K562 (cell line): ENCODE measurements around the gene LETM1. TPM values are rescaled to one million over a fixed set of nuclear protein-coding genes. Genes with fewer than 3 reads are reported as not detected.

Source experiments
- ATAC-seq: fragments of 200-7000 bp; cut with Tn5 transposase; 3 replicates; pipeline ENCODE4 v1.9.1; 2020; ENCODE audit warnings: moderate library complexity
- BruUV-seq: library from RNA; stranded (reverse); fragments of 400-500 nt; replicated peaks from 2 replicates; lab custom pipeline; 2021; lab: Mats Ljungman, UMichigan
- CTCF ChIA-PET: fragments of 300-600 bp; formaldehyde crosslinking; extraction: SDS; loops from one replicate; lab custom pipeline; 2021; ENCODE audit warnings: low intra/inter-chr PET ratio; lab: Yijun Ruan, JAX
- POLR2A ChIA-PET: fragments of 300-600, 350-650 bp; sonication (Branson Sonifier 250); formaldehyde crosslinking; extraction: SDS; loops from one replicate; lab custom pipeline; 2021; ENCODE audit warnings: antibody characterized with exemption, inconsistent platforms; lab: Yijun Ruan, JAX
- DNase-seq, 4 experiments: peaks; one replicate each; pipeline versions ENCODE4 v3.0.0 to v3.0.0-alpha.2; 2011 to 2018; ENCODE audit warnings: low spot score in 3 of 4, mixed read lengths in 3 of 4; ENCODE audit errors: extremely low read depth in 1 of 4
- FAIRE-seq: peaks from 2 replicates; lab custom pipeline; 2011; peaks lifted over from hg19 to GRCh38; lab: Jason Lieb, UNC
- H2AFZ ChIP-seq: 2 replicates; pipeline ENCODE4 v1.6.0; 2011; ENCODE audit warnings: low read depth, low read length, control low read depth, inconsistent platforms
- H3K27ac ChIP-seq: fragments of 200-600 bp; 3 replicates; pipeline ENCODE4 v1.8.0; 2011; ENCODE audit warnings: low read depth, mild to moderate bottlenecking, control low read depth, inconsistent platforms, low read length, moderate library complexity, mixed read lengths; ENCODE audit errors: extremely low read depth
- H3K27me3 ChIP-seq, 2 experiments: fragments of 300-600 bp in 1 of 2; 2 replicates in 1 of 2; 3 replicates in 1 of 2; pipeline versions ENCODE4 v1.6.0 to v1.8.0; 2011; ENCODE audit warnings: inconsistent platforms in 2 of 2, low read length in 2 of 2, mild to moderate bottlenecking in 1 of 2, mixed read lengths in 1 of 2, moderate library complexity in 1 of 2; ENCODE audit not compliant: control insufficient read depth in 2 of 2, insufficient read depth in 2 of 2
- H3K36me3 ChIP-seq: fragments of 300-600 bp; 3 replicates; pipeline ENCODE4 v1.8.0; 2011; ENCODE audit warnings: mild to moderate bottlenecking, low read length, inconsistent platforms; ENCODE audit not compliant: control insufficient read depth, insufficient read depth
- H3K4me1 ChIP-seq, 2 experiments: fragments of 200-600 bp in 1 of 2; replicated peaks in 1 of 2; 2 replicates in 1 of 2; 3 replicates in 1 of 2; pipeline versions ENCODE4 v1.5.1 to v1.8.0; 2011; ENCODE audit warnings: inconsistent platforms in 2 of 2, low read length in 2 of 2, mild to moderate bottlenecking in 1 of 2, mixed read lengths in 1 of 2, moderate library complexity in 1 of 2; ENCODE audit not compliant: control insufficient read depth in 2 of 2, insufficient read depth in 2 of 2
- H3K4me2 ChIP-seq: 2 replicates; pipeline ENCODE4 v1.6.1; 2011; ENCODE audit warnings: low read length, control low read depth, inconsistent platforms, mixed read lengths; ENCODE audit not compliant: insufficient read depth
- H3K4me3 ChIP-seq: fragments of 200-600 bp; sonication (generic), shearing (Covaris generic); 2 replicates; pipeline ENCODE4 v1.5.1; 2016; ENCODE audit warnings: control low read depth, inconsistent platforms
- H3K79me2 ChIP-seq: fragments of 200-600 bp; 3 replicates; pipeline ENCODE4 v1.8.0; 2011; ENCODE audit warnings: low read length, inconsistent platforms; ENCODE audit not compliant: control insufficient read depth, insufficient read depth
- H3K9ac ChIP-seq, 2 experiments: 2 replicates each; pipeline versions ENCODE4 v1.6.0 to v1.6.1; 2011; ENCODE audit warnings: low read depth in 2 of 2, low read length in 2 of 2, control low read depth in 1 of 2, inconsistent platforms in 1 of 2, mild to moderate bottlenecking in 1 of 2, mixed read lengths in 1 of 2; ENCODE audit not compliant: insufficient read depth in 1 of 2
- H3K9me1 ChIP-seq: one replicate; pipeline ENCODE4 v1.6.0; 2011; ENCODE audit warnings: inconsistent platforms, mild to moderate bottlenecking, low read length, moderate library complexity; ENCODE audit not compliant: control insufficient read depth, insufficient read depth
- H3K9me3 ChIP-seq: replicated peaks from 2 replicates; pipeline ENCODE4 v1.5.1; 2011; ENCODE audit warnings: low read depth, low read length, inconsistent platforms; ENCODE audit not compliant: control insufficient read depth, insufficient read depth
- H4K20me1 ChIP-seq: replicated peaks from 2 replicates; pipeline ENCODE4 v1.6.1; 2011; ENCODE audit warnings: low read length, inconsistent platforms, mixed read lengths; ENCODE audit not compliant: control insufficient read depth, insufficient read depth
- CEBPZ ChIP-seq: fragments of 150-350 bp; IDR thresholded peaks from 2 replicates; pipeline ENCODE4 v1.6.1; 2014; ENCODE audit warnings: low read depth, mild to moderate bottlenecking, low read length, borderline replicate concordance
- CREBBP ChIP-seq: IDR thresholded peaks from one replicate; pipeline ENCODE4 v1.6.1; 2012; ENCODE audit warnings: low read depth, mild to moderate bottlenecking, control low read depth, inconsistent platforms, low read length
- FOXO4 ChIP-seq: fragments of 450-650 bp; formaldehyde crosslinking; IDR thresholded peaks from 2 replicates; pipeline ENCODE4 v1.4.0; 2020; ENCODE audit warnings: mild to moderate bottlenecking, moderate library complexity
- GATA2 ChIP-seq: sonication (generic); formaldehyde crosslinking; IDR thresholded peaks from 2 replicates; pipeline ENCODE4 v1.4.0; 2020; ENCODE audit warnings: mild to moderate bottlenecking, missing genetic modification reagents
- MED1 ChIP-seq: sonication (generic); formaldehyde crosslinking; IDR thresholded peaks from 2 replicates; pipeline ENCODE4 v1.8.1; 2023; ENCODE audit warnings: missing genetic modification reagents, borderline replicate concordance
- MEF2D ChIP-seq: conservative IDR thresholded peaks from 2 replicates; pipeline ENCODE4 v1.6.1; 2016; ENCODE audit warnings: low read depth, missing genetic modification characterization, missing compliant biosample characterization
- TEAD1 ChIP-seq, 2 experiments: fragments of 450-650 bp in 1 of 2; sonication (generic) in 1 of 2; formaldehyde crosslinking; IDR thresholded peaks; 2 replicates each; pipeline versions ENCODE4 v1.4.0 to v1.8.0; 2020 to 2022; ENCODE audit warnings: mild to moderate bottlenecking in 2 of 2, missing genetic modification reagents in 1 of 2
- TSC22D4 ChIP-seq: fragments of 450-650 bp; IDR thresholded peaks from 2 replicates; pipeline ENCODE4 v1.6.1; 2016; ENCODE audit warnings: missing genetic modification characterization, missing biosample characterization, control low read depth
- ZBTB9 ChIP-seq: fragments of 450-650 bp; formaldehyde crosslinking; IDR thresholded peaks from 2 replicates; pipeline ENCODE4 v1.4.0; 2020; ENCODE audit warnings: mild to moderate bottlenecking, moderate library complexity
- ZNF143 ChIP-seq: sonication (generic); formaldehyde crosslinking; IDR thresholded peaks from 2 replicates; pipeline ENCODE4 v1.9.0; 2022; ENCODE audit warnings: mild to moderate bottlenecking, missing genetic modification reagents
- ZNF778 ChIP-seq: fragments of 450-650 bp; formaldehyde crosslinking; IDR thresholded peaks from 2 replicates; pipeline ENCODE4 v1.4.0; 2020; ENCODE audit warnings: mild to moderate bottlenecking, moderate library complexity
- WGBS: fragments of 100-300 bp; shearing (Covaris generic); methylation state at CpG from one replicate; pipeline ENCODE4 v1.1.6; 2016; ENCODE audit warnings: low coverage, mixed read lengths; ENCODE audit not compliant: insufficient coverage; ENCODE audit errors: missing lambda C conversion rate; 5-methylcytosine and 5-hydroxymethylcytosine counted together
- in situ Hi-C: fragments of 300-500 bp; cut with MboI; formaldehyde crosslinking; loops from 4 replicates; pipeline ENCODE4 v1.15.0; 2018; ENCODE audit warnings: inconsistent platforms, mixed read lengths
- intact Hi-C: fragments of 100-400 bp; cut with micrococcal nuclease; formaldehyde crosslinking; loops from 2 replicates; pipeline ENCODE4 v1.14.2; 2022
- polyA plus RNA-seq, 8 experiments: library from polyadenylated mRNA; depleted of rRNA in 4 of 8; stranded (reverse) in 5 of 8; unstranded in 3 of 8; fragments of >200 nt; fragmentation: Nextera tagmentation in 2 of 8; fragmentation: Illumina TruSeq in 1 of 8; extraction: Ambion mirVana in 2 of 8; extraction: Trizol in 1 of 8; gene quantifications; 2 replicates each; pipeline versions ENCODE4 v1.2.1 to v1.2.3, GENCODE V29; 2011 to 2014; ENCODE audit warnings: inconsistent platforms in 1 of 8, missing spikeins in 1 of 8
- total RNA-seq, 7 experiments: library from RNA; depleted of rRNA in 6 of 7; stranded (reverse); fragments of >200 nt in 6 of 7; fragmentation: Illumina TruSeq in 2 of 7; extraction: Trizol in 2 of 7; gene quantifications; 2 replicates each; pipeline versions ENCODE4 v1.2.1 to v1.2.3, GENCODE V29; 2011 to 2021; ENCODE audit warnings: low replicate concordance in 1 of 7

Gene LETM1
- total and polyA plus RNA-seq, 9 of the 15 experiments (the other 6 are each of a cell fraction or from before 2014, with no cell fraction given) = 3.9 to 109 (median 35.0) TPM

- H3K36me3 ChIP-seq = peaks cover 71% of the 10 kb centered on the region
- ATAC-seq (no peak), DNase-seq (no peak), FAIRE-seq (peak; percentile 23)
- in situ Hi-C loops = no loop called here
- H4K20me1 ChIP-seq = peaks cover 37% of the 10 kb centered on the region
- peaks cover 5% of the 10 kb centered on the region in 2 experiments; a peak in 4 of 5 replicates for H3K4me1 ChIP-seq
- H3K4me3 ChIP-seq = no peak overlapping the region
- H2AFZ ChIP-seq = no peak overlapping the region
- ChIA-PET CTCF (interaction anchor here (2.1 kb wide), 1 partner anchor 39 kb away, joined by 15 read pairs; no protein-coding TSS in a partner anchor), POLR2A (interaction anchor here (0.6 to 1.8 kb wide), 5 partner anchors 10 to 55 kb away, joined by 3 to 4 read pairs (median 4); no protein-coding TSS in a partner anchor)
- no peak overlapping the region for H3K9ac ChIP-seq
- H3K79me2 ChIP-seq = peaks cover 97% of the 10 kb centered on the region
- intact Hi-C loops = loop anchor here (5.0 kb wide), 1 partner anchor 86 kb away; no protein-coding TSS in a partner anchor
- no peak overlapping the region for H3K4me2 ChIP-seq
- WGBS = 91% methylated on average over 5 of the region's 6 CpGs
- no peaks in the 10 kb centered on the region for H3K9me3 ChIP-seq
- H3K9me1 ChIP-seq = peaks cover 4% of the 10 kb centered on the region
- no peak overlapping the region for H3K27ac ChIP-seq
- no peak for TF ChIP-seq GATA2 (CRISPR knock-in tag)
- TF ChIP-seq ZBTB9 (CRISPR knock-in tag) = no peak
- TF ChIP-seq TSC22D4 (tag) = no peak
- TF ChIP-seq CEBPZ = no peak
- TF ChIP-seq FOXO4 (CRISPR knock-in tag) = no peak
- TF ChIP-seq TEAD1 (CRISPR knock-in tag; IDR thresholded peaks at IDR 0.05) = no peak
- TF ChIP-seq CREBBP = no peak
- no peak for TF ChIP-seq MED1 (CRISPR knock-in tag)
- no peak for TF ChIP-seq ZNF143
- no peak for TF ChIP-seq ZNF778 (CRISPR knock-in tag)
- TF ChIP-seq MEF2D = no peak
- no peaks in the 10 kb centered on the region for H3K27me3 ChIP-seq
- no TSS peak for BruUV-seq
Measured at GRCh38 chr4:1898007-1898406, 42.1 kb upstream of the LETM1 start.
